Tibial nerve (tissue), 4 donors: Measurements from ENCODE around the gene RAB20. TPM values are rescaled to one million over a fixed set of nuclear protein-coding genes. Genes with fewer than 3 reads are reported as not detected.
A peak's percentile ranks its signal among the peaks of the same experiment; 100 is the strongest.

Source experiments
- DNase-seq, 2 donors: peaks; one replicate each; pipeline ENCODE4 v3.0.0-alpha.2; 2019; ENCODE audit warnings: low spot score in 2 of 2
- H3K27ac ChIP-seq, 4 donors: fragments of 200-600 bp; sonication (generic) in 3 of 4; one replicate each; pipeline ENCODE4 v1.5.1; 2017 to 2019; ENCODE audit warnings: mild to moderate bottlenecking in 1 of 4
- H3K27me3 ChIP-seq, 2 donors: fragments of 200-600 bp; sonication (generic) in 1 of 2; one replicate each; pipeline versions ENCODE4 v1.5.1 to v1.6.0; 2017 to 2019
- H3K36me3 ChIP-seq, 3 donors: fragments of 200-600 bp; sonication (generic); one replicate each; pipeline ENCODE4 v1.5.1; 2018 to 2019
- H3K4me1 ChIP-seq, 4 donors: fragments of 200-600 bp; sonication (generic) in 3 of 4; one replicate each; pipeline ENCODE4 v1.5.1; 2017 to 2019
- H3K4me3 ChIP-seq, 4 donors: fragments of 200-600 bp; sonication (generic) in 3 of 4; one replicate each; pipeline ENCODE4 v1.5.1; 2017 to 2019; ENCODE audit warnings: mild to moderate bottlenecking in 1 of 4, moderate library complexity in 1 of 4
- H3K9me3 ChIP-seq, 4 donors: fragments of 200-600 bp; sonication (generic) in 3 of 4; one replicate each; pipeline ENCODE4 v1.5.1; 2017 to 2019
- EP300 ChIP-seq, 2 donors: sonication (generic); formaldehyde crosslinking; IDR thresholded peaks; one replicate each; pipeline ENCODE4 v1.6.1; 2017; ENCODE audit warnings: antibody characterized with exemption in 2 of 2, mild to moderate bottlenecking in 1 of 2
- POLR2A ChIP-seq, 2 donors: fragments of 450-650 bp; IDR thresholded peaks; one replicate each; pipeline ENCODE4 v1.6.1; 2017; ENCODE audit warnings: antibody characterized with exemption in 2 of 2, mild to moderate bottlenecking in 2 of 2, moderate library complexity in 2 of 2
- WGBS, 2 donors: methylation state at CpG; one replicate each; pipeline ENCODE4 v1.1.5; 2018; 5-methylcytosine and 5-hydroxymethylcytosine counted together
- total RNA-seq, 4 donors: library from RNA; depleted of rRNA; stranded (reverse); fragments of >200 nt; gene quantifications; one replicate each; pipeline ENCODE4 v1.1.0, GENCODE V29; 2016
- TF ChIP-seq, protein P1 (sequence below), 5 experiments: fragments of 200-600 bp in 3 of 5; fragments of 450-650 bp in 2 of 5; sonication (generic) in 3 of 5; IDR thresholded peaks; one replicate each; pipeline ENCODE4 v1.5.1; 2016 to 2019; ENCODE audit warnings: antibody characterized with exemption in 5 of 5, mild to moderate bottlenecking in 3 of 5, moderate library complexity in 2 of 5

RAB20 gene
- total RNA-seq, 4 donors from 2014 or later: 28.5 to 52.5 (median 30.2) TPM

DNA sequence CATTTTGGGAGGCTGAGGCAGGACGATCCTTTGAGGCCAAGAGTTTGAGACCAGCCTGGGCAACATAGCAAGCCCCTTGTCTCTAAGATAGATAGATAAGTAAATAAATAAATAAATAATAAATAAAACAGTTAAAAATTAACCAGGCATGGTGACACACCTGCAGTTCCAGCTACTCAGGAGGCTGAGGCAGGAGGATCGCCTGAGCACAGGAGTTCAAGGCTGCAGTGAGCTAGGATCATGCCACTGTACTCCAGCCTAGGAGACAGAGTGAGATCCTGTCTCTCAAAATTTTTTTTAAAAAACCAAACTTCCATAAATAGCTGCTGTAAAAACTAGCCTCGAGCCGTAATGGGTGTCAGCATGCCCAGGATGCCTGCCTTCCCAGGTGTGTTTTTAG is 39.5 kb upstream of the RAB20 start:
- TF ChIP-seq EP300 (IDR thresholded peaks at IDR 0.05): no peak
- H3K27ac ChIP-seq: no peak overlapping the region
- no peak for DNase-seq
- H3K4me1 ChIP-seq: no peaks in the 10 kb centered on the region
- H3K4me3 ChIP-seq: no peak overlapping the region
- no peaks in the 10 kb centered on the region for H3K27me3 ChIP-seq
- 88 to 90% methylated on average over 4 of the region's 4 CpGs for WGBS, 2 donors
- H3K9me3 ChIP-seq: no peaks in the 10 kb centered on the region
- no peaks in the 10 kb centered on the region for H3K36me3 ChIP-seq

GRCh38 chr13:110600261-110600819 is 38.8 kb upstream of the RAB20 start:
- TF ChIP-seq EP300 (IDR thresholded peaks at IDR 0.05) (no peak), POLR2A (IDR thresholded peaks at IDR 0.05) (no peak)
- TF ChIP-seq, protein P1, sequence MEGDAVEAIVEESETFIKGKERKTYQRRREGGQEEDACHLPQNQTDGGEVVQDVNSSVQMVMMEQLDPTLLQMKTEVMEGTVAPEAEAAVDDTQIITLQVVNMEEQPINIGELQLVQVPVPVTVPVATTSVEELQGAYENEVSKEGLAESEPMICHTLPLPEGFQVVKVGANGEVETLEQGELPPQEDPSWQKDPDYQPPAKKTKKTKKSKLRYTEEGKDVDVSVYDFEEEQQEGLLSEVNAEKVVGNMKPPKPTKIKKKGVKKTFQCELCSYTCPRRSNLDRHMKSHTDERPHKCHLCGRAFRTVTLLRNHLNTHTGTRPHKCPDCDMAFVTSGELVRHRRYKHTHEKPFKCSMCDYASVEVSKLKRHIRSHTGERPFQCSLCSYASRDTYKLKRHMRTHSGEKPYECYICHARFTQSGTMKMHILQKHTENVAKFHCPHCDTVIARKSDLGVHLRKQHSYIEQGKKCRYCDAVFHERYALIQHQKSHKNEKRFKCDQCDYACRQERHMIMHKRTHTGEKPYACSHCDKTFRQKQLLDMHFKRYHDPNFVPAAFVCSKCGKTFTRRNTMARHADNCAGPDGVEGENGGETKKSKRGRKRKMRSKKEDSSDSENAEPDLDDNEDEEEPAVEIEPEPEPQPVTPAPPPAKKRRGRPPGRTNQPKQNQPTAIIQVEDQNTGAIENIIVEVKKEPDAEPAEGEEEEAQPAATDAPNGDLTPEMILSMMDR (IDR thresholded peaks at IDR 0.05): no peak
- H3K4me1 ChIP-seq: no peaks in the 10 kb centered on the region
- no peak overlapping the region for H3K27ac ChIP-seq
- H3K36me3 ChIP-seq: no peaks in the 10 kb centered on the region
- H3K27me3 ChIP-seq: no peaks in the 10 kb centered on the region
- no peaks in the 10 kb centered on the region for H3K9me3 ChIP-seq
- no peak overlapping the region for H3K4me3 ChIP-seq
- no peak for DNase-seq
- WGBS, 2 donors: 78 to 84% methylated on average over 10 of the region's 10 CpGs

- no peak overlapping the region for H3K4me3 ChIP-seq
- TF ChIP-seq EP300 (IDR thresholded peaks at IDR 0.05): no peak
- TF ChIP-seq, protein P1 (IDR thresholded peaks at IDR 0.05): no peak
- TF ChIP-seq POLR2A (IDR thresholded peaks at IDR 0.05): no peak
- 68 to 75% methylated on average over 16 of the region's 16 CpGs for WGBS, 2 donors
- no peak for DNase-seq
- H3K27me3 ChIP-seq: no peaks in the 10 kb centered on the region
- no peaks in the 10 kb centered on the region for H3K36me3 ChIP-seq
- no peak overlapping the region for H3K27ac ChIP-seq
- H3K9me3 ChIP-seq: no peaks in the 10 kb centered on the region
- peaks cover 0 to 6% (median 0%) of the 10 kb centered on the region in 4 donors for H3K4me1 ChIP-seq
These were observed 35.6 kb upstream of the RAB20 start for GRCh38 chr13:110597041-110597689.

DNA sequence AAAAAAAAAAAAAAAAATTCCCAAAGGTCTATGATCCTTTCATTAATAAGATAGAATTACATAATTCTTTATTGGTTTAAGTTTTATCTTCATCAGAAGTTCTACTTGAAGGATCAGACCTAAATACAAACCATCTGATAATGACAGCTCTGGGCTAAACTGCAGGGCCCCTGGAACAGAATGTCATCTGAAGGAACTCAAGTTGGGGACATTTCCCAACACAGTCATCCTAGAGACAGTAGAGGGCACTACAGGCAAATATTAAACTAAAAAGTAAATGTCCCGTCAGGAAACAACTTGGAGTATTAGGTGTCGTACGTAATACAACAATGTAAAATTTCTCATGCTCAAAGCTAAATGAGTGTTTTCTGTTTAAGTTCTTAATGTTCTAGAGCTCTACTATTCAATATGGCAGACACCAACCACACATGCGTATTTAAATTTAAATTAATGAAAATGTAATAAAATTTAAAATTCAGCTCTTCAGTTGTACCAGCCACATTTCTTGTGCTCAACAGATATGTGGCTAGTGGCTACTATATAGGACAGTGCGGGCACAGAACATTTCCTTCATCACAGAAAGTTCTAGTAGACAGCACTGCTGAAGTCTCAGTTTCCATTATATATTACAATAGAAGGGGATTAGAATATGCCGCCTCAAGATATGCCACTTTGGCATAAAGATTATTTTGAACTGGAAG is 32.1 kb upstream of the RAB20 start:
- no peak overlapping the region for H3K27ac ChIP-seq
- no peaks in the 10 kb centered on the region for H3K36me3 ChIP-seq
- TF ChIP-seq, protein P1 (IDR thresholded peaks at IDR 0.05): peak; percentile 45 to 74 (median 62)
- TF ChIP-seq EP300 (IDR thresholded peaks at IDR 0.05) (peak in 1 of 2 donors; percentile 13), POLR2A (IDR thresholded peaks at IDR 0.05) (no peak)
- peaks cover 0 to 6% (median 0%) of the 10 kb centered on the region in 4 donors for H3K4me1 ChIP-seq
- H3K27me3 ChIP-seq: no peaks in the 10 kb centered on the region
- 45 to 46% methylated on average over 6 of the region's 6 CpGs for WGBS, 2 donors
- DNase-seq: peak in 1 of 2 donors; percentile 28
- no peaks in the 10 kb centered on the region for H3K9me3 ChIP-seq
- no peak overlapping the region for H3K4me3 ChIP-seq

GRCh38 chr13:110592665-110593064 is 31.1 kb upstream of the RAB20 start:
- no peaks in the 10 kb centered on the region for H3K36me3 ChIP-seq
- peaks cover 0 to 6% (median 0%) of the 10 kb centered on the region in 4 donors for H3K4me1 ChIP-seq
- 88 to 89% methylated on average over 2 of the region's 2 CpGs for WGBS, 2 donors
- DNase-seq: no peak
- H3K4me3 ChIP-seq: no peak overlapping the region
- no peaks in the 10 kb centered on the region for H3K27me3 ChIP-seq
- TF ChIP-seq EP300 (IDR thresholded peaks at IDR 0.05): no peak
- TF ChIP-seq, protein P1 (IDR thresholded peaks at IDR 0.05): no peak
- TF ChIP-seq POLR2A (IDR thresholded peaks at IDR 0.05): no peak
- no peak overlapping the region for H3K27ac ChIP-seq
- H3K9me3 ChIP-seq: no peaks in the 10 kb centered on the region
